GM06990 (cell line): Measurements from ENCODE around the gene PACRG.

ENCODE experiments used
- DNase-seq: peaks from one replicate; pipeline ENCODE4 v3.0.0-alpha.2; 2011; ENCODE audit not compliant: insufficient read length; ENCODE audit errors: extremely low read depth
- H3K27me3 ChIP-seq: replicated peaks from 2 replicates; pipeline ENCODE4 v1.6.0; 2011; ENCODE audit warnings: low read length; ENCODE audit not compliant: control insufficient read depth, insufficient read depth
- H3K36me3 ChIP-seq: 2 replicates; pipeline ENCODE4 v1.5.1; 2011; ENCODE audit warnings: low read length; ENCODE audit not compliant: control insufficient read depth, insufficient read depth
- H3K4me3 ChIP-seq: replicated peaks from 2 replicates; pipeline ENCODE4 v1.5.1; 2011; ENCODE audit warnings: low read depth, mild to moderate bottlenecking, control low read depth, low read length
- CTCF ChIP-seq: IDR thresholded peaks from 2 replicates; pipeline ENCODE4 v1.5.1; 2011; ENCODE audit warnings: low read length, control low read depth, mild to moderate bottlenecking, inconsistent platforms; ENCODE audit not compliant: insufficient read depth, poor library complexity, severe bottlenecking

The PACRG gene

GRCh38 chr6:163364641-163365040 lies 636.9 kb downstream of the PACRG start:
- Histone ChIP-seq H3K36me3 (no peaks in the 10 kb centered on the region), H3K27me3 (no peaks in the 10 kb centered on the region; the same call in none of the 2 replicates), H3K4me3 (no peak overlapping the region)
- DNase-seq = no peak
- no peak for TF ChIP-seq CTCF
